Glomerular endothelial cell (primary cell): ENCODE results near the gene TADA1. TPM values are rescaled to one million over a fixed set of nuclear protein-coding genes. Genes with fewer than 3 reads are reported as not detected.
"Not testable (repeated sequence)": the region's sequence is repeated elsewhere in the genome, so short reads cannot be mapped to it uniquely, and the experiment has no call there.

Experiments used
- DNase-seq: peaks from one replicate; pipeline ENCODE4 v3.0.0-alpha.2; 2011; ENCODE audit warnings: low read depth, low spot score; ENCODE audit errors: extremely low read depth
- total RNA-seq: library from RNA; depleted of rRNA; stranded (reverse); fragments of >200 nt; gene quantifications from 2 replicates; pipeline ENCODE4 v1.2.3, GENCODE V29; 2015

The TADA1 gene
- total RNA-seq, 1 donor from 2014 or later: 8.6 TPM

GRCh38 chr1:166899769-166900168, 23.7 kb upstream of the TADA1 start:
- DNase-seq: no peak

- DNase-seq: no peak
Measured at GRCh38 chr1:166895766-166896165, 19.7 kb upstream of the TADA1 start.

GRCh38 chr1:166889776-166890175, 13.7 kb upstream of the TADA1 start:
- no peak for DNase-seq

- no peak for DNase-seq
Measured at GRCh38 chr1:166888373-166889111, 12.5 kb upstream of the TADA1 start.

GRCh38 chr1:166884971-166885370, 8.9 kb upstream of the TADA1 start:
- DNase-seq: no peak

GRCh38 chr1:166884040-166884642, 8.1 kb upstream of the TADA1 start:
- DNase-seq: no peak

- DNase-seq: no peak
Measured at GRCh38 chr1:166882893-166883292, 6.8 kb upstream of the TADA1 start.

- DNase-seq: not testable (repeated sequence)
Measured at GRCh38 chr1:166878173-166878917, 2.3 kb upstream of the TADA1 start.

- no peak for DNase-seq
Measured at GRCh38 chr1:166876540-166876838, 425 bp upstream of the TADA1 start.

GRCh38 chr1:166875302-166875733, 746 bp downstream of the TADA1 start:
- DNase-seq: no peak

- no peak for DNase-seq
Measured at GRCh38 chr1:166874464-166874863, 1.6 kb downstream of the TADA1 start.

- DNase-seq: no peak
Measured at GRCh38 chr1:166870584-166870983, 5.5 kb downstream of the TADA1 start.

GRCh38 chr1:166869318-166870099, 6.6 kb downstream of the TADA1 start:
- no peak for DNase-seq

GRCh38 chr1:166868639-166869038, 7.4 kb downstream of the TADA1 start:
- DNase-seq: no peak

GRCh38 chr1:166865926-166866325, 10.1 kb downstream of the TADA1 start:
- DNase-seq: no peak

GRCh38 chr1:166859597-166859996, 16.5 kb downstream of the TADA1 start:
- no peak for DNase-seq

GRCh38 chr1:166858726-166859419, 17.2 kb downstream of the TADA1 start:
- DNase-seq: no peak

- no peak for DNase-seq
Measured at GRCh38 chr1:166857995-166858394, 18.1 kb downstream of the TADA1 start.

- DNase-seq: no peak
Measured at GRCh38 chr1:166855558-166855957, 20.5 kb downstream of the TADA1 start.

GRCh38 chr1:166852918-166853317, 23.1 kb downstream of the TADA1 start:
- no peak for DNase-seq

GRCh38 chr1:166849135-166849534, 26.9 kb downstream of the TADA1 start:
- no peak for DNase-seq
